Stimulated activated CD8-positive, alpha-beta memory T cell treated with anti-CD3 and anti-CD28 coated beads, Interleukin-15, amount 100 ng/mL, for 4 hours (primary cell): ENCODE measurements around the gene CDK14.

Experiments
- DNase-seq, 2 donors: peaks; one replicate each; pipeline ENCODE4 v3.0.0-alpha.2; 2020; ENCODE audit warnings: low read depth in 2 of 2

The CDK14 gene

DNA sequence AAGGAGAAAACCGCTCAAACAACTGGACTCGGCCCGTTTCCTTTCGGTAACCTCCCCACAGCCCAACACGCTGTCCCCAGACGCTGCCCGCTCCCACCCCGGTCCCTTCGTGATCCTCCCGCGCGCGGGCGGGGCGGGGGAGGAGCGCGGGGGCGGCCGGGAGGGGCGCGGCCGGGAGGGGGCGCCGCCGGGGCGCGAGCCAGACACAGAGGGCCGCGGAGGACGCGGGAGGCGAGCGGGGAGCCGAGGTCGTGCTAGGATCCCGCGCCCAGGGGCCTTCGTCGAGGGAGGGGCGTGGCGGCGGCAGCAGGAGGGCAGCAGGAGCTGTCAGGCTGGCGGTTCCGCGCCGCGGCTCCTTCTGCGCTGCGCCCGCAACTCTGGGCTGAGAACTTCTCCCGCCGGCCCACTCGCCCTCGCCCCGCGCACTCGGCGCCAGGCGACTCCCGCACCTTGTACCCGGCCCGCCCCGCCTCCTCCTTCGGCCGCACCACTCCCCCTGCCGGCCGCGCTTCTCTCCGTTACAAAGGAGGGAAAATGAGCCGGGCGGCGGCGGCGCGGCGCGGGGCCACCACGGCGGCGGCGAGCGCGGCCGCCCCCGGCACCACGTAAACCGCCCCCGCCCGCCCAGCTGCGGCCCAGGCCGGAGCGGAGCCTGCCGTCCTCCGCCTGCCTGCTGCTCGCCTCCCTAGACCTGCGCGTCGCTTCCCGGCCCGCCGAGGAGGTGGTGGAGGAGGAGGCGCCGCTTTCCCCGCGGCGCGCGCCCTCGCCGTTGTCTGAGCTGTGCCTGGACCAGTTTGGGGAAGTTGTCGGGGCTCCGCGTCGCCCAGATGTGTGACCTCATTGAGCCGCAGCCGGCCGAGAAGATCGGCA lies at the start of gene CDK14:
CDK14 (plus strand) TSS at position 521 of the 870 bp plus-strand sequence; CDS start at position 828, 307 bp downstream.
- no peak for DNase-seq

DNA sequence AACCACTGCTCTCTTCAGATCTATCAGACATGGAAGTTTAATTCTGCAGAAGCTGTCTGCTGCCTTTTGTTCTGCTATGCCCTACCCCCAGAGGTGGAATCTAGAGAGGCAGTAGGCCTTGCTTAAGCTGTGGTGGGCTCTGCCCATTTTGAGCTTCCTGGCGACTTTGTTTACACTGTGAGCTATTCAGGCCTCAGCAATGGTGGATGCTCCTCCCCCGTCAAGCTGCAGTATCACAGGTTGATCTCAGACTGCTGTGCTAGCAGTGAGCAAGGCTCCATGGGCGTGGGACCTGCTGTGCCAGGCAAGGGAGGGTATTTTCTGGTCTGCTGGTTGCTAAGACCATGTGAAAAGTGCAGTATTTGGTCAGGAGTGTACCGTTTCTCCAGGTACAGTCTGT lies 45.1 kb upstream of the CDK14 start:
- DNase-seq = no peak

DNA sequence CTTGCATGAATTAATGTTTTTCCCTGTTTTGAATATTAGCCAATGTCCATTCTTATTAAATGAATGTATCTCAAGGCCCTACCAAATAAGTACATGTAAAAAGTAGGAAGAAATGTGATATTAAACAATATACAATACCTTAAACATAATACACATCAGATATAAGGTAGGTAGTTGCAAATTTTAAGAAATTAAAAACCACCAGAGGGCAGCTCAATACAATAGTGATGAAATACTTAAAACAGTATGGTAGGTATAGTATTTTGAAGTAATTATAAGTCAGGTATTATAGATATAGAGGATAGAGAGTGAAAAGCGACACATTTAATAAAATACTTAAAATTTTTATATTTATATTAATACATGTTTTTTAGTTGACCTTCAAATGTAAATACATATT lies 43.6 kb upstream of the CDK14 start:
- no peak for DNase-seq

DNA sequence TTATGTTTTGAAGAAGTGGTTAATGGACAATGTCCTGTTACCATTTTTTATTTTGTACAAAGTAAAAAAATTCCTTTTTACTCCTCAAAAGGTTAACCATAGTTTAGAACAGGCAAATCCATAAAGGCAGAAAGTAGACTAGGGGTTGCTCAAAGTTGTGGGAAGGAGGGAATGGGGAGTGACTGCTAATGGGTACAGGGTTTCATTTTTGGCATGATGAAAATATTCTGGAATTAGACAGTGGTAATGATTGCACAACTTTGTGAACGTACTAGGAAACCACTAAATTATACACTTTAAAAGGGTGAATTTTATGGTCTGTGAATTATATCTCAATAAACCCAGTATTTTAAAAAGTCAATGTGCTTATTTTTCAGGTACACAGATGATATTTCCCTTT lies 35.4 kb upstream of the CDK14 start:
- DNase-seq = no peak

DNA sequence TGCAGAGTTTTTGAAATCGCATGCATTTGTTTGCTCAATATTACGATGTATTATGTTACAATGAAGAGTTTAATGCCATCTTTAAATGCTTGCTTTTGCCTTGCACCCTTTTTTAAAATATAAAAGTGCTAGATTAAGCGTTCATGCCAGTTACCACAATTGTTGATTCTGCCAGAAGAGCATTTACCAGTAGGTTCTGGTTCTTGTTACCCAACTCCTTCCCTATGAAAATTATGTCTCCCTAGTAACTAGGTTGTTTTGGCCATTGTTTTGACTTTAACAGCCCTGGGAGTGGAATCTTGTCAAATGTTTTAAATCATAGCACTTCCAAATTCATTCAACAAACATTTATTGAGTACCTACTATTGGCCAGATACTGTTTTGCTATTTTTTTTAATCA lies 32.8 kb upstream of the CDK14 start:
- DNase-seq = no peak

DNA sequence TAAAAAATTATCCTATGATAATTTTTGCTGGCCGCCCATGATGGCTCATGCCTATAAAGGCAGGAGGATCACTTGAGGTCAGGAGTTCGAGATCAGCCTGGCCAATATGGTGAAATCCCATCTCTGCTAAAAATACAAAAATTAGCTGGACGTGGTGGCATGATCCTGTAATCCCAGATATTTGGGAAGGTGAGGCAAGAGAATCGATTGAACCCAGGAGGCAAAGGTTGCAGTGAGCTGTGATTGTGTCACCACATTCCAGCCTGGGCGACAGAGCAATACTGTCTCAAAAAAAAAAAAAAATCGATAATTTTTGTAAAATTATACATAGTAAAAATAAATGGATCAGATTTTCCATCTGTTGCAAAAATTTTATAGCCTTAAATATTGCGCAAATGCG lies 31.7 kb upstream of the CDK14 start:
- no peak for DNase-seq

DNA sequence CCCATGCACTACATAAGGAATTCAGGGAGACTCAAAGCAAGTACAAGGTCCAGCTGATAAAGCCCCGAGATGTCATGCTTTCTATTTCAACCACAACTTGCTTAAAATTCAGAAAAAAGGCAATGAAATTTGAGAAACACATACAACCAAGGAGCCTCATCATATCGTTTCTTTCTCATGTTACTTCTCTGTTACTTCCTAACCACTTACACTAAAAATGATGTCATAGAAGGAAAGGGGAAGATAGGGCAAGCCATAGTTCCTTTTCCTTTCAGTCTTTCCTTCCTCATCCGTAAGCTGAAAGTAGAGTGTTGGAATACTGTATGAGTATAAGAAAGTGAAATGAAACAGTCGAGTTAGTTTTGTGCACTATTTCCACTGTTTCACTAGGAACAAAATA lies 27.9 kb upstream of the CDK14 start:
- DNase-seq = no peak

DNA sequence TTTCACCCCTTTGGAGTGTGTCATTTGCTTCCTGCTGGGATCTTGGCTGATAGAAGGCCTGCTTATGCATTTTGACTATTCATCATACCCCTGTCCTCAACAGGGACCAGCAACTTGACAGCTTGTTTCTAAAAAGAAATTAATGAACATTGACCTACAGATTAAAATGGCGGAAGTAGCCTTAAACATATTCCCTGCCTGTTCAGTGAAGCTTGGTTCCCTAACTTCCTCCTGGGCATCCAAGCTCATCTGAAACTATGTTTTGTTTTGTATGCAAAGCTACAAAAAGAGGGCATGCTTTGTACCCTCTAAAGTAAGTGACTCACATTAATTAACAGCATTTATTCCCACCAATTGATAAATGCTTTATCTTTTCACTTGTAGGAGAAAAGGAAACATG lies 26.8 kb upstream of the CDK14 start:
- no peak for DNase-seq

DNA sequence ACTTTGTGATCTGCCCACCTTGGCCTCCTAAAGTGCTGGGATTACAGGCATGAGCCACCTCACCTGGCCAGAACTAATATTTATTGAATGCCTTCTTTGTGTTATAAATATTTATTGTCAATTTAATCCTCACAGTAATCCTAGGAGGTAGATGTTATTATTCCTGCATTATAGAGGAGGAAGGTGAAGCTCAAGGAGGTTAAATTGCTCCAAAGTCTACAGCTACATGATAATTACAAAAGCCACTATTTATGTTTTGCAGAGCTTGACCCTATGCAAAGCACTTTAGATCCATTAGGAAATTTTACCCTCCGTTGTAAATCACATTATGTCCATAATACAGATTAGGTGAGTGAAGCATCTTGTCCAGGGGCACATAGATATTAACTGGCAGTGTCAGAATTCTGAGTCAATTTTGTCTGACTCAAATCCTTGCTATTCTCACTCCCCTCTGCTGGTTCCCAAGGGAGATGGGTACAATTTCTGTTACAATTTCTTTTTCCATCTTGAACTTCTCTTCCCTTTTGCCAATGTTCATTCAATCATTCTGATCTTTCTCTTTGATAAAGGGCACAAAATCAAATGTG lies 25.7 kb upstream of the CDK14 start:
- DNase-seq = no peak

DNA sequence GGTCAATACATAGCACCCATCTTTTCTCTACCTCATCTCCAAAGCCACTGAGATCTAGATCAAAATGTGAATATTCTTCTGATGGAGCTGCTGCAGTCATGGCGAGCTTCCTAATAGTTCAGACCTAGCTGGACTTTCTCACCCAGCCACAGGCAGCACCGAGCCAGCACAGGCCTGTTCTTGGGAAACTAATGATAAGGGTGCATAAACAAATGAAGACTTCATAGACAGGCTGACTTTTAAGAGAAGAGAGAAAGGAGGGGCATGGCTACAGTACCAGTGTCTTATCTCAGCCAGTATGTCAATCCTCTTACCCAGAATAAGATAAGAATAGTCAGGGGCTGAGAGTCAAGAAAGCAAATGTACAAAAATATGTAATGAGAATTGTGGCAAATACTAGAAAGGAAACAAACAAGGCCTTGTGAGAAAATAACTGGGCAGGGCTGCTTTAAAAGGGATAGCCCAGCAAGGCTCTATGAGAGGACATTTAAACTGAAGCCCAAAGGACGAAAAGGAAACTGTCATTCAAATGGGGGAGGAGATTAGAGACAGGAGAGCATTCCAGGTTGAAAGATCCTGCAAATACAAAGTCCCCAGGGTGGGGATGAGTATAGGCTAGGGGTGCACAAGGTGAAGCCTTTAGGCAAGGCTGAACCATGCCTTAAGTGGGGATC lies 21.8 kb upstream of the CDK14 start:
- DNase-seq = no peak

DNA sequence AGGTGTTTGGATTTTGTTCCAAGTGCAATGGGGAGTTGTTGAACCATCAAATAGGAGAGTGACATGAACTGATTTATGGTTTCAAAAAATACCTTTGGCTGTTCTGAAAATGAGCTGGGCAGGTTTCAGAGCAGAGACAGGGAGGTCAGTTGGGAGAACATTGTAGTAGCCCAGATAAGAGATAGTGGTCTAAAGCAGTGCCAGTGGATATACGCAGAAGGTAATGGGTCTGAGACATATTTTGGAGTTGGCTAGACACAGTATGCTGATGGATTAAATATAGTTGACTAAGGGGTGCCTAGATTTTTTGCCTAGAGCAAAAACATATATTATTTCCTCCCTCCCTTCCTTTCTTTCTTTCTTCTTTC lies 21.3 kb upstream of the CDK14 start:
- no peak for DNase-seq

DNA sequence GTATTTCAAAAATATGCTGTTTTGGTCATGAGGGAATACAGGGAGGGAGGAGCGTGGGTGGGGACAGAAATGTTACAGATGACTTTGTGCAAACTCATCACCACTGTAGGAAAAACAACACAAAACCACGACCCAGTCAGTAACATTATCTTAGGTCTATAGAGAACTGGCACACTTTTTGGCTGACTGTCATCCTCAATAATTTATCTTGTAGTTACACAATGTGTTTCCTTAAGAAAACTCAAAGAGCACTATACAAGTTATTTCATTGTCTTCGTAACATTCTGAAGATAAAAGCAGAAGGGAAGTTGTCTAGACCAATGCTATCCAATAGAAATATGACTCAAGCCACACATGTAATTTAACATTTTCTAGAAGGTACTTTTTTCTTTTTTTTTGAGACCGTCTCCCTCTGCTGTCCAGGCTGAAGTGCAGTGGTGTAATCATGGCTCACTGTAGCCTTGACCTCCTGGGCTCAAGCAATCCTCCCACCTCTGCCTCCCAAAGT lies 16.9 kb upstream of the CDK14 start:
- DNase-seq = no peak

DNA sequence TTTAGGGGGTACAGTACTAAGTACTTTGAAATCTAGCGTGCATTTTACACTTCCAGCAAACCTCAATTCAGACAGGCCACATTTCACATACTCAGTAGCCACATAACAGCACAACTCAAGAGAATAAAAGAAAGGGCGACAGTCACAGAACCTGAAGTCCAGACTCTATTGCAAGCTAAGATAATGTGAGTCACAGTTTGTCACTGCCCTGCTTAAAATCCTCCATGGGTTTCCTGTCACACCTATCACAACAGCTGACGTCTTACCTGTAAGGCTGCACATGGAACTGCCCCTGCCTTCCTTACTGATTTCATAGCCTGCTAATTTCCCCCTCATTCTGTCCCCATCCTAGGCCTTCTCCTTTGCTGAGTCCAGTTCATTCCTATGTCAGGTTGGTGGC lies 16.1 kb upstream of the CDK14 start:
- no peak for DNase-seq

DNA sequence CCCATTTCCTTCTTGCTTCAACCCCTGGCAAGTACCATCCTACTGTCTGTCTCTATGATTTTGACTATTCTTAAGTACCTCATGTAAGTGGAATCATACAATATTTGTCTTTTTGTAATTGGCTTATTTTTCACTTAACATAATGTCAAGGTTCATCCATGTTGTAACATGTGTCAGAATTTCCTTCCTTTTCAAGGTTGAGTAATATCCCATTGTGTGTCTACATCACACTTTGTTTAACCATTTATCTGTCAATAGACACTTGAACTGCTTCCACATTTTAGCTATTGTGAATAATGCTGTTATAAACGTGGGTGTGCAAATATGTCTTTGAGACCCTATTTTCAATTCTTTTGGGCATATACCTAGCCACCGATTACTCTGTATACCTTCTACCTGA lies 14.0 kb upstream of the CDK14 start:
- no peak for DNase-seq

DNA sequence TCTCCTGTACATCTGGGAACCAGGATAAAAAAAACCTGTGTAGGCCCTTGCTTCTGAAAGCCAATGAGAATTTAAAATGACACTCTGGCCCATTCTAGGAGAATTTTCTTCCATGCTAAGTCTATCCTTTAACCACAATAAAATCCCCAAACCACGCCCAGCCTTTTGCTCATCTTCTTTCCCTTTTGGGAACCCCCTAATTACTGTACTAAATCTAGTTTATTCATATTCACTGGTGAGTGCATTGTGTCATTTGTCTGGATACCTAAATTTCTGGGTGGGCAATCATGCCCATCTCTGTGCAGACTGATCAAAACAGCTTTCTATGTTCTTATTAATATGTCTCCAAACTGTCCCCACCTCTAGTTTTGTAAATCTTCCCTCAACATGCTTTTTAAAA lies 11.7 kb upstream of the CDK14 start:
- DNase-seq = no peak

DNA sequence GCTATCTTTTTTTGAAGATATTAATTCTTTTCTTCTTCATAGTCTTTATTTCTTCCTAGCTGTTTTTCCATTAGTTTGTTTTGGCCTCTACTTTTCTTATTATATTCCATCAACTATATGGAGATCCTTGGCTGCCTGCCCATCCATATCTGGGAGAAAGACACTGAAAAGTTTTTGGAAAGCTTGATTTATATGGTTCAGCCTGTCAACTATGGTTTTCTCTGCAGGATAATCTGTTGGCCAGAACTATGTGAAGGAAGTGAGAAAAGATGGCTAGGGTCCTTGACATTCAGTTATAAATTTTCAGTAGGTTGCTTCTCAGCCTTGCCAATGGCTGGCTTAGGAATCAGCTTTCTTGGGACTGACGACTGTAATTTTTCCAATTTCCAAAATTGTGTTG lies 10.0 kb upstream of the CDK14 start:
- DNase-seq = no peak

DNA sequence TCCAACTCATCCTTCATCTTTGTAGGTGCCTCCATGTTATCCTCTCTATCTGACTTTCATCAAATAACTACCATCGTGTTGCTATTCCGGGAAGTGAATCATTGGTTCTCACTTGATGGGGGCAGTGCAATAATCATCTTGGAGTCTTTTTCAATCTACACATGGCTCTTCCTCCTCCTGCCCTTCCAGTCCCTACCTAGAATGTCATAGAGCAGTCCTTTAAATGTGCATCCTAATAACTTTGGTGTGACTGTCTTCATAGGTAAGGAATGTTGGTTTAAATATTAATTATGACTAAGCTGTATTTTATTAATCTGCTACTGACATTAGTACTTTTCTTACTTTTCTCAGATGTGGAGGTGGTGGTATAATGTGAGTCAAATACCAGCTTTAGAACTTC lies 8.4 kb upstream of the CDK14 start:
- no peak for DNase-seq

DNA sequence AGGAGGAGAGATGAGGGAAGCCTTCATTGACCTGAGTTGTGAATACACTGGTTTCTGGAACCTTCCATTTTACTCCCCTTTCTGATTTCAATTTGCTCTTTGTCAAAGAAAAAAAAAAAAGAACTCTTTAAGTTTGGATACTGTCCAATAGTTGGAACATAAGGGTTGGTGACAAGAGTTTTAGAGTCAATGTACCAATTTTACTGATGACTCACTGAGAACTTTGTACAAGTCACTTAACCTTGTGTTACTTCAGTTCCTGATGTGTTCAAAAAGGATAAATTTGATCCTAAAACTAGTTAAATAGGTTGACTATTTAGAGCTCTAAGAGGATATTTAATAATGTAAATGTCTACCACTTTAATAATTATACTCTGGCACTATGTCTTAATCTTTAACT lies 4.1 kb upstream of the CDK14 start:
- no peak for DNase-seq

DNA sequence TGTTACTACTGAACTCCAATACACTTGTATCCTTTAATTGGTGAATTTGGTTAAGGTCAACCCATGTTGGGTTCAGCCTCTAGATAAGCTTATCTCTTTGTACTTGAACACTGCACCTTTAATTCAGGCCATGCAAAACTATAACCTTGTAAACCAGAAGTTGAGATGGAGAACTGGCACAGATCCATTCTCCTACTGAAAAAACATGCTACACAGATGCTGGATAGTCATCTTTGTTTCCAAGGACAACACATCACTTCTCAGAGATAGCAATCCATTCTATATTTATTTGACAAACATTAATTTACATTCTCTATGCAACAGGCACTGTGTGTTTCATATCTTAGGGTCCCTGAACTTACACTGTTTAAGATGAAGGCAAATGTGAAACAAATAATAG lies 2.9 kb upstream of the CDK14 start:
- DNase-seq = no peak

DNA sequence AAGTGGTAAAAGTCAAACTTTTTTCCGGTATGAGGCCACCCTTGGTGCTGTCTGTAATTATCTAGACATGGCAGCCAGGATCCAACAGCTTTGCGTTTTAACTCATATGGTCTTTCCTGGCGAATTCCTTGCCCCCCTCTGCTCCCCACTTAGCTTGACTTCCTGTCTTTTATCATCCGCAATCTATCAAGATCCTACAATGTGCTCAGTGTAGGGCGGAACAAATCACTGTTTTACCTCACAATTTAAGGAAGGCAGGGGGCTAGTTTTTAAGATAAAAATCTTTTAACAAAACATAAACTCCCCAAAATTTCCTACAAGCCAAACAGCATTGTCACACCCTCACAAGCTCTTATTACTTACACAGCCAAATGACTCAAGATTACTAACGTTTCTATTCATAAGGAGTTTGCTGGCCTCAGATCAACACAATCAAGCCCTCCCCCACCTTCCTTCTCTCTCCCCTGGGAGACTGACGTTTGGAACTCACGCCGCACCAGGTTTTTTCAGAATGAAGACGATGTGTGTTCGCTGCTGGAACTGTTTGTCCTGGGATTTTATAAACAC lies 1.3 kb upstream of the CDK14 start:
- DNase-seq = no peak

DNA sequence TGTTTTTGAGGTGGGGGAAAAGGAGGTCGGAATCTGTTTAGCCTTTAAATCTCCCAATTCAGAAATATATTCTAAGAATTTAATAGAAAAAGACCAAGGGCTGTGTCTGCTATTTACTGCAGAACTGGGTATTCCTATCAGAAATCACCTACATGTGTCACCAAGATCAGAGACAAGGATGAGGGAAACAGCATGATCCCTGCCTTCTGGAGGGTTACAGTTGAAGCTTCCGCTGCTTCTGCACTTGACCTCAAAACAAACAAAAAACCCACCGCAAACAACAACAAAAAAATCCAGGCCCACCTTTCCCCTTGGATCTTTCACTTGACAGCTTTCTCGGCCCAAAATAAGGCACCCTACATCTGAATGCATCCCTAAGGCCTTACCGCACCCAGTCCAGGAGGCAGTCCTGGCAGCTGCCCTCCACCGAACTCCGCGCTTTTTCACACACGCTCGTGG lies 750 bp upstream of the CDK14 start:
- no peak for DNase-seq
